ENCODE measurements around the gene PIGV. TPM values are rescaled to one million over a fixed set of nuclear protein-coding genes. Genes with fewer than 3 reads are reported as not detected.

Gene PIGV
- polyA plus RNA-seq, 1 donor from 2014 or later: 4.7 TPM

- no peaks in the 10 kb centered on the region for H3K9me3 ChIP-seq (ENCODE audit: low read length)
- TF ChIP-seq RAD21 (conservative IDR thresholded peaks at IDR 0.05): no peak
- no peak for TF ChIP-seq SMC3 (conservative IDR thresholded peaks at IDR 0.05; ENCODE audit: poor library complexity)
- H3K27me3 ChIP-seq (ENCODE audit: insufficient read depth, low read depth, low read length): no peaks in the 10 kb centered on the region
- H3K36me3 ChIP-seq (ENCODE audit: insufficient read depth, low read length): peaks cover 6% of the 10 kb centered on the region
- peaks cover 80% of the 10 kb centered on the region for H3K79me2 ChIP-seq (replicated peaks; ENCODE audit: insufficient read depth, low read length)
- no peaks in the 10 kb centered on the region for H3K9me2 ChIP-seq (ENCODE audit: insufficient read depth, low read length)
- H3K4me3 ChIP-seq (ENCODE audit: low read length): no peak overlapping the region
- peaks cover 10% of the 10 kb centered on the region for H4K20me1 ChIP-seq (ENCODE audit: insufficient read depth)
- no peak overlapping the region for H3K27ac ChIP-seq (ENCODE audit: low read length)
- no peaks in the 10 kb centered on the region for H3F3A ChIP-seq (ENCODE audit: insufficient read depth, low read length, poor library complexity, severe bottlenecking)
- H3K4me2 ChIP-seq (ENCODE audit: low read length): no peak overlapping the region
- no peak overlapping the region for H2AFZ ChIP-seq (ENCODE audit: low read depth, low read length)
- no peak overlapping the region for H3K9ac ChIP-seq (ENCODE audit: low read length)
Measured at GRCh38 chr1:26740023-26740634, 47.6 kb upstream of the PIGV start.

DNA sequence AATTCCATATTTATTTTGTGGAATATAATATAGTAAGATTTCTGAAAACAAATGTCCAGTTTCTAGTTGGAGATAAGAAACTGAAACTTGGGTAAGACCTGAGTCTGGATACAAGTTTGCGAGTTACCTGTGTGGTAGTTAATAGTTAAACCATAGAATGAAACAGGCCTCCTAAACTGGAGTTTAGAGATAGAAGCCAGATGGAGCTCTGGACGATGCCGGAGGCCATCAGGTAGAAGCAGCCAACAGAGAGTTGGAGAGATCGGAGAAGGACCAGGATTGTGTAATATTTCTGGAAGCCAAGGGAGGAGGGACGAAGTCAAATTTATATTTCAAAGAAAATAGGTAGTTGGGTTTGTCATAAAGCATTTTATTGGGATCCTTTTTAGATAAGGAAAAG lies 46.8 kb upstream of the PIGV start:
- no peak overlapping the region for H3K9ac ChIP-seq (ENCODE audit: low read length)
- H4K20me1 ChIP-seq (ENCODE audit: insufficient read depth): peaks cover 13% of the 10 kb centered on the region
- TF ChIP-seq EP300 (conservative IDR thresholded peaks at IDR 0.05; ENCODE audit: poor library complexity, severe bottlenecking) (no peak), POLR2AphosphoS5 (IDR thresholded peaks at IDR 0.05) (no peak), REST (IDR thresholded peaks at IDR 0.05; ENCODE audit: borderline replicate concordance) (no peak), MXI1 (conservative IDR thresholded peaks at IDR 0.05; ENCODE audit: poor library complexity, severe bottlenecking) (no peak), SMC3 (conservative IDR thresholded peaks at IDR 0.05; ENCODE audit: poor library complexity) (no peak), TAF1 (IDR thresholded peaks at IDR 0.05; ENCODE audit: low read depth) (no peak), EZH2 (IDR thresholded peaks at IDR 0.05; ENCODE audit: borderline replicate concordance, insufficient read depth, low read length, poor library complexity, severe bottlenecking) (no peak), RAD21 (conservative IDR thresholded peaks at IDR 0.05) (no peak)
- TF ChIP-seq, protein P1, sequence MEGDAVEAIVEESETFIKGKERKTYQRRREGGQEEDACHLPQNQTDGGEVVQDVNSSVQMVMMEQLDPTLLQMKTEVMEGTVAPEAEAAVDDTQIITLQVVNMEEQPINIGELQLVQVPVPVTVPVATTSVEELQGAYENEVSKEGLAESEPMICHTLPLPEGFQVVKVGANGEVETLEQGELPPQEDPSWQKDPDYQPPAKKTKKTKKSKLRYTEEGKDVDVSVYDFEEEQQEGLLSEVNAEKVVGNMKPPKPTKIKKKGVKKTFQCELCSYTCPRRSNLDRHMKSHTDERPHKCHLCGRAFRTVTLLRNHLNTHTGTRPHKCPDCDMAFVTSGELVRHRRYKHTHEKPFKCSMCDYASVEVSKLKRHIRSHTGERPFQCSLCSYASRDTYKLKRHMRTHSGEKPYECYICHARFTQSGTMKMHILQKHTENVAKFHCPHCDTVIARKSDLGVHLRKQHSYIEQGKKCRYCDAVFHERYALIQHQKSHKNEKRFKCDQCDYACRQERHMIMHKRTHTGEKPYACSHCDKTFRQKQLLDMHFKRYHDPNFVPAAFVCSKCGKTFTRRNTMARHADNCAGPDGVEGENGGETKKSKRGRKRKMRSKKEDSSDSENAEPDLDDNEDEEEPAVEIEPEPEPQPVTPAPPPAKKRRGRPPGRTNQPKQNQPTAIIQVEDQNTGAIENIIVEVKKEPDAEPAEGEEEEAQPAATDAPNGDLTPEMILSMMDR (IDR thresholded peaks at IDR 0.05; ENCODE audit: poor library complexity, severe bottlenecking): no peak
- no peak overlapping the region for H3K4me2 ChIP-seq (ENCODE audit: low read length)
- H3K36me3 ChIP-seq (ENCODE audit: insufficient read depth, low read length): peaks cover 6% of the 10 kb centered on the region
- no peaks in the 10 kb centered on the region for H3K27me3 ChIP-seq (ENCODE audit: insufficient read depth, low read depth, low read length)
- no peak overlapping the region for H2AFZ ChIP-seq (ENCODE audit: low read depth, low read length)
- no peaks in the 10 kb centered on the region for H3K9me3 ChIP-seq (ENCODE audit: low read length)
- no peaks in the 10 kb centered on the region for H3F3A ChIP-seq (ENCODE audit: insufficient read depth, low read length, poor library complexity, severe bottlenecking)
- H3K79me2 ChIP-seq (replicated peaks; ENCODE audit: insufficient read depth, low read length): peaks cover 82% of the 10 kb centered on the region
- no peak overlapping the region for H3K27ac ChIP-seq (ENCODE audit: low read length)
- no peak overlapping the region for H3K4me3 ChIP-seq (ENCODE audit: low read length)
- no peaks in the 10 kb centered on the region for H3K9me2 ChIP-seq (ENCODE audit: insufficient read depth, low read length)
